ENCODE results near the gene FOXL2.

FOXL2 gene

GRCh38 chr3:138937690-138938055 is 9.3 kb downstream of the FOXL2 start:
- H3K4me3 ChIP-seq (ENCODE audit: low read length) = no peak overlapping the region
- DNase-seq (ENCODE audit: low read depth) = no peak
- no peak for TF ChIP-seq CTCF (conservative IDR thresholded peaks at IDR 0.05; ENCODE audit: low read depth, low read length)

- no peak overlapping the region for H3K4me3 ChIP-seq (ENCODE audit: low read length)
- DNase-seq (ENCODE audit: low read depth) = no peak
- no peak for TF ChIP-seq CTCF (conservative IDR thresholded peaks at IDR 0.05; ENCODE audit: low read depth, low read length)
Observed at GRCh38 chr3:138936741-138937689, 9.9 kb downstream of the FOXL2 start.

GRCh38 chr3:138935863-138936740 is 10.8 kb downstream of the FOXL2 start:
- DNase-seq (ENCODE audit: low read depth) = no peak
- H3K4me3 ChIP-seq (ENCODE audit: low read length) = peak overlapping the region; percentile 48
- peak; percentile 83 for TF ChIP-seq CTCF (conservative IDR thresholded peaks at IDR 0.05; ENCODE audit: low read depth, low read length)

GRCh38 chr3:138935505-138935862 is 11.5 kb downstream of the FOXL2 start:
- TF ChIP-seq CTCF (conservative IDR thresholded peaks at IDR 0.05; ENCODE audit: low read depth, low read length) = no peak
- H3K4me3 ChIP-seq (ENCODE audit: low read length) = peak overlapping the region; percentile 48
- no peak for DNase-seq (ENCODE audit: low read depth)

GRCh38 chr3:138933981-138934691 is 12.8 kb downstream of the FOXL2 start:
- DNase-seq (ENCODE audit: low read depth) = no peak
- H3K4me3 ChIP-seq (ENCODE audit: low read length) = no peak overlapping the region
- no peak for TF ChIP-seq CTCF (conservative IDR thresholded peaks at IDR 0.05; ENCODE audit: low read depth, low read length)

GRCh38 chr3:138933068-138933668 is 13.8 kb downstream of the FOXL2 start:
- no peak for DNase-seq (ENCODE audit: low read depth)
- no peak for TF ChIP-seq CTCF (conservative IDR thresholded peaks at IDR 0.05; ENCODE audit: low read depth, low read length)
- H3K4me3 ChIP-seq (ENCODE audit: low read length) = no peak overlapping the region
